HPDE6-E6E7 (cell line): Measurements from ENCODE around the gene CTXND2.
"Not testable (repeated sequence)": the region's sequence is repeated elsewhere in the genome, so short reads cannot be mapped to it uniquely, and the experiment has no call there.

Source experiments
- DNase-seq: peaks from one replicate; pipeline ENCODE4 v3.0.0; 2011; ENCODE audit warnings: missing footprints; ENCODE audit errors: extremely low spot score

CTXND2 gene

DNA sequence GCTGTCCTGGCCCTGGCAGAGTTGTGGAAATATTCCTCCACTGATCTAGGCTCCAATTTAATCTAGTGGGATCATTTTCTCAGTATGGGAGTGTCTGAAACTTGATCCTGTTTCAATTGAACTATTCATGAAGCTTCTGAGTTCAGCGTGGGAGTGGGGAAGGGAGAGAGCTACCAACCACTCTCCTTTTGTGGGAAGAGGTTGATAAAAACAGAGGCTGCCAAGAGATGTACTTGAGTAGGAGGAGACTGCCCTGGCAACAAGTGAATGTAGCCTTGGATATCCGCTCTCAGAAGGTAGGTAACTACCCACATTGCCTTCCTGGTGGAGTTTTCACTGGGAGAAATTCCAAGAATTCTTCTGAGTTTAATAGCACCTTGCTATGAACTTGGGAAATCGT lies at the start of gene CTXND2:
Gene CTXND2, plus strand, starts transcription at position 119 of the 400 bp plus-strand sequence. CDS start 25,179 bp downstream, outside the sequence.
- no peak for DNase-seq

DNA sequence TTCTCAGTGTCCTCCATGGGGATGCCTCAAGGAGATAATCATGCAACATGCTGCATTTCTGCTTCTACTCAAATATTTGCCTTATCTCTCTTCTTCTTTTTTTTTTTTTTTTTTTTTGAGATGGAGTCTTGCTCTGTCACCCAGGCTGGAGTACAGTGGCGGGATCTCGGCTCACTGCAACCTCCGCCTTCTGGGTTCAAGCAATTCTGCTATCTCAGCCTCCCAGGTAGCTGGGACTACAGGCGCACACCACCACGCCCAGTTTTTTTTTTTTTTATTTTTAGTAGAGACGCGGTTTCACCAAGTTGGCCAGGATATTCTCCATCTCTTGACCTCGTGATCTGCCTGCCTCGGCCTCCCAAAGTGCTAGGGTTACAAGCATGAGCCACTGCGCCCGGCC lies 46.1 kb upstream of the CTXND2 start:
- DNase-seq = not testable (repeated sequence)

DNA sequence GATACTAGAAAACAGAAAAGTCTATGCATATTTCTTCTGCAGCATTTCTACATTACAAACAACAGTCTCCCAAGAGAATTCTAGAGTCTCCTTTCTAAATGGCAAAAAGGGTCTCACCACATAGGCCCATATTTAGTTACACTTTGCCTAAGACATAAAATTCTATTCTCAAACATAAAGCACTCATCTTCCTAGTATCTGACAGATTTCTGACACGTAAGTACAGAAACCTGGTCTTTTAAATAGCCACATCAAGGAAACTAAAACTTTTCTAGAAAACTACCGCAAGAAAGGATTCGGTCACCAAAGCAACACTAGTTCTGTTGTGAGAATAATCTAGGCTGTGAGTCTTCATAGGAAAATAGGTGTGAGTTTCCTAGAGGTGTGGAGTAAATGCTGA lies 45.3 kb upstream of the CTXND2 start:
- DNase-seq = no peak

DNA sequence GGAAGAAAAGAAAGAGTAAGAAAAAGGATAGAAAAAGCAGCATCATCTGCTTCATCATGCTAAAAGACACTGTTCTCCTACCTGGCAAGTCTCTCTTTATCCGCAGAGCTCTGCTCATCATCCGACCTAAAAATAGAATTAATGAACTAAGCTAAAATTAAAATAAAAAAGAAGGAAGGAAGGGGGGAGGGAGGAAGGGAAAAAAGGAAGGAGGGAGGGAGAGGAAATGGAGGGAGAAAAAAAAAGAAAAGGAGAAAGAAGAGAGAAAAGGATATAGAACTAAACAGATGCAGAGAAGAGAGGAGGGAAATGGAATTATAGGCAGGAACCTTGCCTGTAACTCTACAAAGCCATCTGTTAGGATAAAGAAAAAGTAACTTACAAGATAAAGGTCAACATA lies 44.6 kb upstream of the CTXND2 start:
- no peak for DNase-seq

DNA sequence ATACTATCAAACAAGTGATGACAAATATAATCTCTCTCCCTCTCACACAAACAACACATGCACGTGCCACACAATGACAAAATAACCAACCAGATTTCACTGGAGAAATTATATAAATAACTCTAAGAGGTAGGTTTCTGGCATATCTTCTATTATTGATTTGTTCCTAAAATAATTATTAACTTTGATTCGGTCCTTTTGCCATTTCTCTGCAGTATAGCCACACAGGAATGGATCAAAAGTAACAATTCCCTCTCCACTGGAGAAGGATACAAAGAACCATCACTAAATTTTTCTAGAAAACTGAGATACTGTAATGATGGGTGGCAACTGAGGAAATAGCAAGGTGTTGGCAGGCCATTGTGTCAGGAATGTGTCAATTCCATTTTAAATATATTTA lies 44.0 kb upstream of the CTXND2 start:
- DNase-seq = no peak

DNA sequence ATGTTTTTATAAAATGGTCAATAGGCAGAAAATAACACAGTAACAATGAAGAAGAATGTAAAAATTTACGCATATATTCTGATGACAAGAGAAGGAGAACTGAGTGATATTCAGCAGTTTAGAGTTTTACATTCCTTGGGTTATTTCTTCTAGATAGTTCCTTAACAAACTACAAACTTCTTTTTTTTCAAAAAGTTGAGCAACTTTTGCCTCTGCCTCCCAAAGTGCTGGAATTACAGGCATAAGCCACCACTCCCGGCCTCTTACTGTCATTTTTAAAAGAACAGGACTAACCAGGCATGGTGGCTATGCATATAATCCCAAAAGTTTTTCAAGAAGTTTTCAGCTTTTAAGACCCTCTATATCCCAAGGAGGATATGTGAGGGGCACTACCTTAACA lies 43.5 kb upstream of the CTXND2 start:
- DNase-seq = no peak

DNA sequence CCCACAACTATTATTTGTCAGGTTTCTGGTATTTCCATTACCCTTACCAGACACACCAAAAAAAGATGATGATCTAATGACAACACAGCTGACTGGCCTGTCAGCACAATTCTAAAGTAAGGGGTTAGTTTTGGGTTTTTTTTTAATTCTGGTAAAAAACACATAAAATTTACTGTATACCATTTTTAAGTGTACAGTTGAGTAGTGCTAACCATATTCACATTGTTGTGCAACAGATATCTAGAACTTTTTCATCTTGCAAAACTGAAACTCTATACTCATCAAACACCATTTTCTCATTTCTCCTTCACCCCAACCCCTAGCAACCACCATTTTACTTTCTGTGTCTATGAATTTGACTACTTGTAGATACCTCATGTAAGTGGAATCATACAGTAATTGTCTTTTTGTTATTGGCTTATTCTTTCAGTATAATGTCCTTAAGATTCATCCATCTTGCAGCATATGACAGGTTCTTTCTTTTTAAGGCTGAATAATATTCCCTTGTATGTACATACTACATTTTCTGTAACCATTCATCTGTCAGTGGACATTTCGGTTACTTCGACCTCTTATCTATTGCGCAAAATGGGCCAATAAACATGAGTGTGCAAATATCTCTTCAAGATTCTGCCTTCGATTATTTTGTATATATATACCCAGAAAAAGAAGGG lies 40.3 kb upstream of the CTXND2 start:
- no peak for DNase-seq

DNA sequence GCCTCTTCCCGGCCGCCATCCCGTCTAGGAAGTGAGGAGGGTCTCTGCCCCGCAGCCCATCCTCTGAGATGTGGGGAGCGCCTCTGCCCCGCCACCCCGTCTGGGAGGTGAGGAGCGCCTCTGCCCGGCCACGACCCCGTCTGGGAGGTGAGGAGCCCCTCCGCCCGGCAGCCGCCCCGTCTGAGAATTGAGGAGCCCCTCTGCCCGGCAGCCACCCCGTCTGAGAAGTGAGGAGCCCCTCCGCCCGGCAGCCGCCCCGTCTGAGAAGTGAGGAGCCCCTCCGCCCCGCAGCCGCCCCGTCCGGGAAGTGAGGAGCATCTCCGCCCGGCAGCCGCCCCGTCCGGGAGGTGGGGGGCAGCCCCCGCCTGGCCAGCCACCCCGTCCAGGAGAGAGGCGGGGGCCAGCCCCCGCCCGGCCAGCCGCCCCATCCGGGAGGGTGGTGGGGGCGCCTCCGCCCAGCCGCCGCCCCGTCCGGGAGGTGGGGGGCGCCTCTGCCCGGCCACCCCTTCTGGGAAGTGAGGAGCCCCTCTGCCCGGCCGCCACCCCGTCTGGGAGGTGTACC lies 36.1 kb upstream of the CTXND2 start:
- DNase-seq = not testable (repeated sequence)

DNA sequence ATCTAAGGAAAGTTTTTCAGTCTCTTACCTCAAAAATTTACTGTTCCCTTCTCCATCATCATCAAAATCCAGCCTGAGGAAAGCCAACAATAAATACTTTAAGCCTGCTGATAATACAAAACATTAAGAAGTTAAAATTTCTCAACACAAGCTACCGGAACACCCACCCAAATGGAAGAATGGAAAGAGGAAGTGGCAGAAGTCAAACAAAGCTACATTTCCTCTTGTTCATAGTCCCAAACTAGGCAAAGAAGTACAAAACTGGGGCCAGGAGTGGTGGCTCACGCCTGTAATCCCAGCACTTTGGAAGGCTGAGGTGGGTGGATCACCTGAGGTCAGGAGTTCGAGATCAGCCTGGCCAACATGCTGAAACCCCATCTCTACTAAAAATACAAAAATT lies 34.2 kb upstream of the CTXND2 start:
- DNase-seq = not testable (repeated sequence)

DNA sequence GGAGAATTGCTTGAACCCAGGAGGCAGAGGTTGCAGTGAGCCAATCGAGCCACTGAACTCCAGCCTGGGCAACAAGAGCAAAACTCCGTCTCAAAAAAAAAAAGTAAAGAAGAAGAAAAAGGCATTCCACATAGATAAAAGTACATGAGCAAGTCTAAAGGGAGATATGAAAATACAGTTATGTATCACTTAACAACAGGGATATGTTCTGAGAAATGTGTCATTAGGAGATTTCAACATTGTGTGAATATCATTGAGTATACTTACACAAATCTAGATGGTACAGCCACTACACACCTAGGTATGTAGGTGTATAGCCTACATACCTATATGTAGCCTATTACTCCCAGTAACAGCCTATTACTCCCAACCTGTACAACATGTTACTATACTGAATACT lies 23.2 kb upstream of the CTXND2 start:
- DNase-seq = no peak

DNA sequence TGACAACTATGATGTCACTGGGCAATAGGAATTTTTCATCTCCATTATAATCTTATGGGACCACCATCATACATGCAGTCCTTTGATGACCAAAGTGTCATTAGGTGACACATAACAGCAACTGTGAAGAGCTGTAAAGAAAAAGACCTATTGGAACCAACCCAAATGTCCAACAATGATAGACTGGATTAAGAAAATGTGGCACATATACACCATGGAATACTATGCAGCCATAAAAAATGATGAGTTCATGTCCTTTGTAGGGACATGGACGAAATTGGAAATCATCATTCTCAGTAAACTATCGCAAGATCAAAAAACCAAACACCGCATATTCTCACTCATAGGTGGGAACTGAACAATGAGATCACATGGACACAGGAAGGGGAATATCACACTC lies 22.7 kb upstream of the CTXND2 start:
- not testable (repeated sequence) for DNase-seq

DNA sequence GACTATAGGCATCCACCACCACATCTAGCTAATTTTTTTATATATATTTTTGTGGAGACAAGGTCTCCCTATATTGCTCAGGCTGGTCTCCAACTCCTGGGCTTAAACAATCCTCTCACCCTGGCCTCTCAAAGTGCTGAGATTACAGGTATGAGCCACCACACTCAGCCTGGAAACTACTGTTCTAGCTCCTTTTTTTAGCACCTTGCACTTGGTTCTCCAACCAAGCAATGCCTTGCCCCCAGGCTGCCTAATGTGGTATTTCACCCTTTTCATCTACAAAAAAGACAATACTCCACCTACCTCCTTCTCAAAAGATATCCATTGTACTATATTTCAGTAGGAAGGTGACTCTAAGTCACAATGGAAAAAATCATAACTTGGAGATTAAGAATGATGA lies 17.3 kb upstream of the CTXND2 start:
- DNase-seq = no peak

DNA sequence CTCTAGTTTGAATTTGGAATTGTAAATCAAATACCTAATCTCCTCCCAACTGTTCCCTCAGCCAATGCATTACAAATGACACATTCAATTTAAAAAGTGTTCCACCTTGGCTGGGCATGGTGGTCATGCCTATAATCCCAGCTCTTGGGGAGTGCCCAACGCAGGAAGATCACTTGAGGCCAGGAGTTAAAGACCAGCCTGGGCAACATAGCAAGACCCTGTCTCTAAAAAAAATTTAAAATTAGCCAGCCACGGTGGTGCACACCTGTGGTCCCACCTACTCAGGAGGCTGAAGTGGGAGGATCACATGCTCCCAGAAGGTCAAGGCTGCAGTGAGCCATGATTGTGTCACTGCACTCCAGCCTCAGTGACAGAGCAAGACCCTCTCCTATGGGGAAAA lies 14.4 kb upstream of the CTXND2 start:
- DNase-seq = no peak

DNA sequence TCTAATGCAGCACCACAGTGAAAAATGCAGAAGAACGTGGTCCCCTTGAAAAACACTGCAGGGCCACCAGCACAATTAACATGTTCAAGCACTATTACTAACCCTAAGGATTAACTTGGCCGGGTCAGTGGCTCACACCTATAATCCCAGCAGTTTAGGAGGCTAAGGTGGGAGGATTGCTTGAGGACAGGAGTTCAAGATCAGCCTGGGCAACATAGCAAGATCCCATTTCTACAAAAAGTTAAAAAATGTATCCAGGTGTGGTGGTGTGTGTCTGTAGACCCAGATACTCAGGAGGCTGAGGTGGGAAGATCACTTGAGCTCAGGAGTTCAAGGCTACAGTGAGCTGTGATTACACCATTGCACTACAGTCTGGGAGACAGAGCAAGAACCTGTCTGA lies 13.4 kb upstream of the CTXND2 start:
- no peak for DNase-seq

DNA sequence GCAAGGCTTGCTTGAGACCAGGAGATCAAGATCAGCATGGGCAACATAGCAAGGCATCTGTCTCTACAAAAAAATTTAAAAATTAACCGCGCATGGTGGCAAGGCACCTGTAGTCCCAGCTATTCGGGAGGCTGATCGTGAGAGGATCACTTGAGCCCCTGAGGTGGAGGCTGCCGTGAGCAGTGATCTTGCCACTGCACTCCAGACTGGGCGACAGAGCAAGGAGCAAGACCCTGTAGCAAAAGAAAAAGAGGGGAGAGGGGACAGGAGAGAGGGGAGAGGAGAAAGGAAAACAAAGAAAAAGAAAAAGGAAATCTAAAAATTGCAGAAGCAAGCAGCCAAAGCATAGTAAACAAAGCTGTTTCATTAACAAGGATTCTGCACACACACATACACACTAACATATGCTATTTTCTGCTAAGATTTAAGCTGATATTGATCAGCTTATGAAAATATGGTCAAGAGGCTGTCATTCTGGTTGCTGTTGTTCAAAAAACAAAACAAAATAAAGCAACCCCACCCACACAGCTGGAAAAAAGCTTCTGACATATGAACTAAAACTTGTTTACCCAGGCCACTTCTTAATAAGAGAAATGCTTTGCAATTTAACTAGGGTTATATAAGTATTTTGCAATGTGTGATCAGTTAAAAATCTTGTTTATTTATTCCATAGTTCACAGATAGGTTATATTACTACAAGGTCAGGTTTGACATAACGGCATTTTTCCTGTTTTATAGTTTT lies 12.3 kb upstream of the CTXND2 start:
- DNase-seq = no peak

DNA sequence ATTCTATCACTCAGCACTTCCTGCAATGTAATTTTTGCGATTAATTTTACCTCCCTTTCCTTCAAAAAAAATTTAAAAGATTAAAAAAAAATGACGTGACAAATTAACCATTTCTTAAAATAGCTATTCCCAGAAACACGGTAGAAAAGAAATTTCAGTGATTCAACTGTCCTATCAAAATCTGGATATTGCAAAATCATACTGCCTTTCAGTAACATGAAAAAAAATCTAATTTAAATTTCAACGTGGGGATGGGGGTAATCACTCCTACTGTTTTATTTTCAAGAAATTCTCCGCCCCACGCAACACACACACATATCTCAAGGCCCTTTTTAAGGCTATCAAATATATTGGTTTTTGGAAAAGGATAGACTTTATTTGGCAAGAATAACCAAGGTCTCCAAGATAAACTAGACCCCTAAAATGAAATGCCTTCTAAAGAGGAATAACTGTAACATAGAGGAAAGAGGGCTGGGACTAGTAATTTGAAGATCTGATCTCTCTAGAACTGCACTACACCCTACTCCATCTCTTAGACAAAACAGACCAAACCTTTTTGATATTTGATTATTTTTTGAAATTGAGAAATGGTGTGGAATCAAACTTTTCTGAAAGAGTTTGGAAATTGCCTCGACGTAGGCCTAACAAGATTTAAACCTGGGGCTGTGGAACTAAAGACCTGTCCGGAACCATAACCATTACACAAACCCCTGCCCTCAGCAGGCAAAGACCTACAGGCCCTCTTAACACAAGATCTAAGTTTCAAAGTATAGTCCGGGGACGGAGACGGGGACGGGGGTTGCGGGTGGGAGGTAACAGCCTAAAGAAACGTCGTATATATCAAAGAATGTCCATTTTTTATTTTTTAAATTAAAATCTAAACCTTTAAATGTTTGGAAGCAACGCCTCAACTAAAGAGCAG lies 11.5 kb upstream of the CTXND2 start:
- peak; percentile 9 for DNase-seq

DNA sequence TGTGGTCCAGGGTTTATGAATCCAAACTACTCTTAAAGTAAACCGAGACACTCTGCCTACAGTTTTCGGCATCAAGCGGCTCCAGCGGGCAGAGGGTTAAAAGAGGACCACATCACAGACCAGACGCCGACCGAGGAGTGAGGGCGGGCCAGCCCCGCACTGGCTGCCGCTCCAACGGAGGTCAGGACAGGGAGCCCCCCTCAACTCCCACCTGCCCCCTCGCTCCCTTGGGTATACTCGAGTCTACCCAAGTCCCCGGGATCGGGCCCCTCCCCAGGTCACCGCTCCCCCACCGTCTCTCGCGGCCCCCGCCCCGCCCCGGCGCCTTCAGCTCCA lies 10.8 kb upstream of the CTXND2 start:
- DNase-seq = peak; percentile 50

DNA sequence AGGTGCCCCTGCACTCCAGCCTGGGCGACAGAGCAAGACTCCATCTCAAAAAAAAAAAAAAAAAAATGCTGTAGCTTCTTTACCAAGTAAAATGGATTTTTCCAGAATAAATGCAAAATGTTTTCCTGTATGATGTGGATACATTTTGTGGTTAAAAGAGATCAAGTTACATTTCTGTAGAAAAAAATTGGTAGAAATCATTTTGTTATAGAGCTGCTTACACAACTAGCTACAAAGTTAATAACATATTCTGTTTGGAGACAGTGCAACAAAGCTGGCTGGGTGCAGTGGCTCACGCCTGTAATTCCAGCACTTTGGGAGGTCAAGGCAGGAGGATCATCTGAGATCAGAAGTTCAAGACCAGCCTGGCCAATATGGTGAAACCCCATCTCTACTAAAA lies 8.0 kb upstream of the CTXND2 start:
- not testable (repeated sequence) for DNase-seq

DNA sequence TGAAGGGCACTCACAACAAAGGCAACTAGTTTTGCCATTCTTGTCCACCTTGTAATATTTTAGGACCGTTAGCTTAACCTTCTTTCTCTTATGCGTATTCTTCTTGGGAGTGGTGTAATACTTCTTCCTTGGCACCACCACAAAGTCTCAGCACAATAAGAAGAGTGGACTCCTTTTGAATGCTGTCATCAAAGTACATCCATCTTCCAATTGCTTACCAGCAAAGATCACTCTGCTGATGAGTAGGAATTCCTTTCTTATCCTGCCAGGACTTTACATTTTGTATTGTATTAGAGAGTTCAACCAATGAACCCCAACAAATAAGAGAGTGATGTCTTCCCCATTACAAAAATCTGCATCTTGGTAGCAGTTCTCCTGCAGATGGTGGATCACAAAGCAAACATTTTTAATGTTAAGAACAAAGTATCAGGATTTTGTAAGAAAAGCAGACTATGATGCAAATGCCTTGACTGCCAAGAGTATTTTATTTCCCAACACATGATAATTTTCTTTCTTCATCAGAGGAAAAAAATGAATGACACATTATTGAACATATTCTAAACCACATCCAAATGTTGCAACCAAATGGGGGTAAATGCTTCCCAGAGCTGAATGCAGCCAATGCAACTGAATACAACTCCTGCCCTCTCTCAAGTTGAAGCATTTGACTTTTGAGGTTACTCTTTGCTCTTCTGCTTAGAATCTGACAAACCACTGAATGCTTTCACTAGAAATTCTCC lies 5.4 kb upstream of the CTXND2 start:
- no peak for DNase-seq

DNA sequence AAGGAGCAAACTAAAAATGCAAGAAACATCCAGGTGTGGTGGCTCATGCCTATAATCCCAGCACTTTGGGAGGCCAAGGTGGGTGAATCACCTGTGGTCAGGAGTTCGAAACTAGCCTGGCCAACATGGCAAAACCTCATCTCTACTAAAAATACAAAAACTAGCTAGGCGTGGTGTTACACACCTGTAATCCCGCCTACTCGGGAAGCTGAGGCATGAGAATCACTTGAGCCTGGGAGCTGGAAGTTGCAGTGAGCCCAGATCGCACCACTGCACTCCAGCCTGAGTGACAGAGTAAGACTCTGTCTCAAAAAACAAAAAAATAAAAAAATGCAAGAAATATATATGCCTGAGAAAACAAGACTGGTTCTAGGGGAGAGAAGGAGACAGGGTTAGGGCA lies 3.8 kb upstream of the CTXND2 start:
- not testable (repeated sequence) for DNase-seq

DNA sequence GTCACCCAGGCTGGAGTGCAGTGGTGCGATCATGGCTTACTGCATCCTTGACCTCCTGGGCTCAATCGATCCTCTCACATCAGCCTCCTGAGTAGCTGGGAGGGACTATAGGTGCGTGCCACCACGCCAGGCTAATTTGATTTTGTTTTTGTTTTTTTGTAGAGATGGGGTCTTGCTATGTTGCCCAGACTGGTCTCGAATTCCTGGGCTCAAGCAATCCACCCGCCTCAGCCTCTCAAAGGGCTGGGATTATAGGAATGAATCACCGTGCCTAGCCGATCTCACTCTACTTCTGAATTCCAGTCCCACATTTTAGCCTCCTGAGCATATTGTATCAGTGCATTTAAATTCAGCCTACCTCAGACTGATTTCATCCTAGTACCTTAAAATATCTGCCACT lies 1.8 kb downstream of the CTXND2 start:
- no peak for DNase-seq

DNA sequence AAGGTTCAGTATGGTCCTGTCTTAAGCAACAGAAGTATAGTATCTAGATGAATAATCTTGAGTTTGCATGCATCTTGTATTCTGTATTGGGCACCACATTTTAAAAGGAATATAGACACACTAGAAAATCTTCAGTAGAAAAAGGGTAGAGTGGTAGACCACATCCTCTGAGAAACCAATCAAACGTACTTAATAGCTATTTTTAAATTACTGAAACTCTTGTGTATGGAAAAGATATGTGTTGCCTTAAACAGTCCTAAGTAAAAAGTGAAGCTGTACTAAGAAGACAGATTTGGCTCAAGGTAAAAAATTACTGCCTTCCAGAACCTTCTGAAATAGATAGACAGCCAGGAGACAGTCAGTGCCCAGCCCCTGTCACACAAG lies 3.1 kb downstream of the CTXND2 start:
- no peak for DNase-seq
